ENCODE measurements around the gene PITHD1.
A peak's percentile ranks its signal among the peaks of the same experiment; 100 is the strongest.
"Not testable (repeated sequence)": the region's sequence is repeated elsewhere in the genome, so short reads cannot be mapped to it uniquely, and the experiment has no call there.

PITHD1 gene

DNA sequence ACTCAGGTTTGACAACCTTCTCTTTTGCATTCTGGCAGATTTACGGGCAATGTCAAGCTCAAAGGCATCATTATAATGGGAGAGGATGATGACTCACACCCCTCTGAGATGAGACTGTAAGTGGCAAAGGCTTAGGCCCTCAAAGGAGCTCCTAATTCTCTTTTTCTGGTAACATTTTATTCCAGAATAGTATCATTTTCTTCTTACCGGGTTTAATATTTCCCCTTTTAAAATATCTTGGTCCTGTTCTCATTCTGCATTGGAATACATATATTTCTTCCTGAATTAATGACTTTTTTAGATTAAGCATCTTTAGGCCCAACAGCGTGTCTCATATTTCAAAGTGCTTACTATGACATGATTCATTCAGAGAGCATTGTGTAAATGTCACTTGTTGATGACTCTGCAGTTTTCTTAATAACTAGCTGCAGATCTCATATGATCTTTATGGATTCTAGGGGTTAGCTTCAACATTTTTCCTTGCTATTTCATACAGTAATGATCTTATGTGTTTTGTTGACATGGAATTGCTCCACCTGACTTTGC, 1.7 kb downstream of the PITHD1 start:
- Histone ChIP-seq H3K9me2 (replicated peaks; ENCODE audit: insufficient read depth, low read length) (no peaks in the 10 kb centered on the region), H3K4me3 (ENCODE audit: low read length) (no peak overlapping the region), H3K79me2 (ENCODE audit: low read length) (peaks cover 62% of the 10 kb centered on the region), H3K4me1 (ENCODE audit: low read length) (peaks cover 10% of the 10 kb centered on the region; the same call in 1 of the 2 replicates), H3F3A (ENCODE audit: insufficient read depth, low read length) (no peaks in the 10 kb centered on the region), H4K20me1 (ENCODE audit: insufficient read depth, low read length) (0 out of 2 replicates have a peak, but pooled peaks cover 3% of the 10 kb centered on the region), H3K4me2 (ENCODE audit: low read depth, low read length) (peak overlapping the region; percentile 64; the same call in 1 of the 2 replicates), H2AFZ (ENCODE audit: low read length) (no peak overlapping the region), H3K36me3 (replicated peaks; ENCODE audit: insufficient read depth, low read length) (no peaks in the 10 kb centered on the region; the same call in none of the 2 replicates), H3K9ac (ENCODE audit: low read length) (no peak overlapping the region; the same call in 1 of the 2 replicates), H3K27ac (ENCODE audit: low read length) (no peak overlapping the region), H3K9me3 (replicated peaks; ENCODE audit: insufficient read depth, low read length) (no peaks in the 10 kb centered on the region), H3K27me3 (replicated peaks; ENCODE audit: insufficient read depth, low read length) (no peaks in the 10 kb centered on the region)
- DNase-seq = no peak
- TF ChIP-seq, protein P1, sequence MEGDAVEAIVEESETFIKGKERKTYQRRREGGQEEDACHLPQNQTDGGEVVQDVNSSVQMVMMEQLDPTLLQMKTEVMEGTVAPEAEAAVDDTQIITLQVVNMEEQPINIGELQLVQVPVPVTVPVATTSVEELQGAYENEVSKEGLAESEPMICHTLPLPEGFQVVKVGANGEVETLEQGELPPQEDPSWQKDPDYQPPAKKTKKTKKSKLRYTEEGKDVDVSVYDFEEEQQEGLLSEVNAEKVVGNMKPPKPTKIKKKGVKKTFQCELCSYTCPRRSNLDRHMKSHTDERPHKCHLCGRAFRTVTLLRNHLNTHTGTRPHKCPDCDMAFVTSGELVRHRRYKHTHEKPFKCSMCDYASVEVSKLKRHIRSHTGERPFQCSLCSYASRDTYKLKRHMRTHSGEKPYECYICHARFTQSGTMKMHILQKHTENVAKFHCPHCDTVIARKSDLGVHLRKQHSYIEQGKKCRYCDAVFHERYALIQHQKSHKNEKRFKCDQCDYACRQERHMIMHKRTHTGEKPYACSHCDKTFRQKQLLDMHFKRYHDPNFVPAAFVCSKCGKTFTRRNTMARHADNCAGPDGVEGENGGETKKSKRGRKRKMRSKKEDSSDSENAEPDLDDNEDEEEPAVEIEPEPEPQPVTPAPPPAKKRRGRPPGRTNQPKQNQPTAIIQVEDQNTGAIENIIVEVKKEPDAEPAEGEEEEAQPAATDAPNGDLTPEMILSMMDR (IDR thresholded peaks at IDR 0.05; ENCODE audit: low read length) = no peak
- no peak for TF ChIP-seq EZH2 (optimal IDR thresholded peaks at IDR 0.05; ENCODE audit: low read depth, low read length)
- TF ChIP-seq EZH2phosphoT487 (IDR thresholded peaks at IDR 0.05; ENCODE audit: low read length) = no peak

DNA sequence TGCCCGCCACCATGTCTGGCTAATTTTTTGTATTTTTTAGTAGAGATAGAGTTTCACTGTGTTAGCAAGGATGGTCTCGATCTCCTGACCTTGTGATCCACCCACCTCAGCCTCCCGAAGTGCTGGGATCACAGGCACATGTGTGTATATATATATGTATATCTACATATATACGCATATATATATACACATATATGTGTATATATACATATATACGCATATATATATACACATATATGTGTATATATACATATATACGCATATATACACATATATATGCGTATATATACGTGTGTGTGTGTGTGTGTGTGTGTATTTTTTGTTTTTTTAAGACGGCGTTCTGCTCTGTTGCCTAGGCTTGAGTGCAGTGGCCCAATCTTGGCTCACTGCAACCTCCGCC, 4.9 kb downstream of the PITHD1 start:
- not testable (repeated sequence) for DNase-seq; H3K4me1 ChIP-seq (ENCODE audit: low read length); H3K27ac ChIP-seq (ENCODE audit: low read length); H2AFZ ChIP-seq (ENCODE audit: low read length); H3F3A ChIP-seq (ENCODE audit: insufficient read depth, low read length); H3K9me2 ChIP-seq (replicated peaks; ENCODE audit: insufficient read depth, low read length); H3K36me3 ChIP-seq (replicated peaks; ENCODE audit: insufficient read depth, low read length); H3K4me2 ChIP-seq (ENCODE audit: low read depth, low read length); H3K4me3 ChIP-seq (ENCODE audit: low read length); H3K9ac ChIP-seq (ENCODE audit: low read length); H4K20me1 ChIP-seq (ENCODE audit: insufficient read depth, low read length); H3K27me3 ChIP-seq (replicated peaks; ENCODE audit: insufficient read depth, low read length); H3K9me3 ChIP-seq (replicated peaks; ENCODE audit: insufficient read depth, low read length)
- H3K79me2 ChIP-seq (ENCODE audit: low read length) = peaks cover 52% of the 10 kb centered on the region

DNA sequence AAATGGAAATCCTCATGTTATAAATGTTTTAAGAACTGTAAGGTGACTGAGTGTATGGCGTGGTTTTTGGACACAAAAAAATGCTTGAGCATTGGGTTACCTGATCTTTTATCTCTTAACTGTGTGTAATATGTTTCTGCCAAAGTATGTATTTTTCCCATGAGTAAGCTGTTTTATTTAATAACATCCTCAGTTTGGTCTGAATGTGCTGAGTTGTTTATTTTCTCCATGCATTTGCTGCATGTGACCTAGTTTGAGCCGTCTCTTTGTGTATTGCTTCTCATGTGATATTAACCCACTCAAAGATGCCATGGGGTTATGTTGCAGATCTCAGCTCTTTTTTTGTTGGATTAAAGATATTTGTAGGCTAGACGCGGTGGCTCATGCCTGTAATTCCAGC, 6.6 kb downstream of the PITHD1 start:
- Histone ChIP-seq H3F3A (ENCODE audit: insufficient read depth, low read length) (peaks cover 7% of the 10 kb centered on the region), H3K27ac (ENCODE audit: low read length) (no peak overlapping the region), H3K36me3 (replicated peaks; ENCODE audit: insufficient read depth, low read length) (peaks cover 8% of the 10 kb centered on the region), H3K79me2 (ENCODE audit: low read length) (peaks cover 36% of the 10 kb centered on the region), H3K9ac (ENCODE audit: low read length) (no peak overlapping the region), H3K27me3 (replicated peaks; ENCODE audit: insufficient read depth, low read length) (no peaks in the 10 kb centered on the region), H3K9me3 (replicated peaks; ENCODE audit: insufficient read depth, low read length) (no peaks in the 10 kb centered on the region), H3K4me2 (ENCODE audit: low read depth, low read length) (no peak overlapping the region), H4K20me1 (ENCODE audit: insufficient read depth, low read length) (0 out of 2 replicates have a peak, but pooled peaks cover 3% of the 10 kb centered on the region), H3K4me3 (ENCODE audit: low read length) (no peak overlapping the region), H2AFZ (ENCODE audit: low read length) (no peak overlapping the region), H3K9me2 (replicated peaks; ENCODE audit: insufficient read depth, low read length) (no peaks in the 10 kb centered on the region), H3K4me1 (ENCODE audit: low read length) (0 out of 2 replicates have a peak, but pooled peaks cover under 1% of the 10 kb centered on the region)
- TF ChIP-seq, protein P1 (IDR thresholded peaks at IDR 0.05; ENCODE audit: low read length) = no peak
- TF ChIP-seq EZH2 (optimal IDR thresholded peaks at IDR 0.05; ENCODE audit: low read depth, low read length) (no peak), EZH2phosphoT487 (IDR thresholded peaks at IDR 0.05; ENCODE audit: low read length) (no peak)
- DNase-seq = no peak

DNA sequence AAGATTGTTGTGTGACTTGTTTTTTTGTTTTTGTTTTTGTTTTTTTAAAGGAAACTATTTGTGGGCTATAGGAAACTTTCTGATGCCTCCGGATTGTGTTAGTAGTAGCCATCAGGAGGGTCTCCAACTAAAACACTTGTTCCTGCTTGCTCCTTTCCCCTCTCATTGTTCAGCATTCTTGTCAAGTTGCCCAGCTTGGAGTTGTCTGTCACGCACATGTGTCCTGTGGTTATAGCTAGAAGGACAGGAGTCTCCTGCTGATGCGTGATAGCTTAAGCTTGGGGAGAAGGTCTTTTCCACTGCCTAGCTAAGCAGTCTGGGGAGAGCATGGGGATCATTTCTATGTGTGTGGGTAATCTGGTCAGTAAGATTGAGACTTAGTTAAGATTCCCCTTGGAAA, 9.5 kb downstream of the PITHD1 start:
- Histone ChIP-seq H3K36me3 (replicated peaks; ENCODE audit: insufficient read depth, low read length) (peaks cover 8% of the 10 kb centered on the region; the same call in 1 of the 2 replicates), H3K4me2 (ENCODE audit: low read depth, low read length) (no peak overlapping the region)
- no peak for DNase-seq

More for the DNA sequence above, 9.5 kb downstream of the PITHD1 start:
- Histone ChIP-seq H3K4me1 (ENCODE audit: low read length) (peaks cover 7% of the 10 kb centered on the region), H2AFZ (ENCODE audit: low read length) (no peak overlapping the region), H3K9me2 (replicated peaks; ENCODE audit: insufficient read depth, low read length) (no peaks in the 10 kb centered on the region), H3K27ac (ENCODE audit: low read length) (no peak overlapping the region), H3K9me3 (replicated peaks; ENCODE audit: insufficient read depth, low read length) (no peaks in the 10 kb centered on the region), H4K20me1 (ENCODE audit: insufficient read depth, low read length) (0 out of 2 replicates have a peak, but pooled peaks cover 3% of the 10 kb centered on the region), H3F3A (ENCODE audit: insufficient read depth, low read length) (peaks cover 7% of the 10 kb centered on the region), H3K4me3 (ENCODE audit: low read length) (no peak overlapping the region), H3K27me3 (replicated peaks; ENCODE audit: insufficient read depth, low read length) (no peaks in the 10 kb centered on the region), H3K9ac (ENCODE audit: low read length) (no peak overlapping the region), H3K79me2 (ENCODE audit: low read length) (peaks cover 37% of the 10 kb centered on the region)
- TF ChIP-seq EZH2phosphoT487 (IDR thresholded peaks at IDR 0.05; ENCODE audit: low read length) = no peak
- no peak for TF ChIP-seq EZH2 (optimal IDR thresholded peaks at IDR 0.05; ENCODE audit: low read depth, low read length)
- TF ChIP-seq, protein P1 (IDR thresholded peaks at IDR 0.05; ENCODE audit: low read length) = no peak
